K562 (cell line): ENCODE measurements around the gene NT5C. TPM values are rescaled to one million over a fixed set of nuclear protein-coding genes. Genes with fewer than 3 reads are reported as not detected.

Experiments used
- CHCHD3 ChIP-seq: fragments of 250-450 bp; sonication (Bioruptor Pico); IDR thresholded peaks from 2 replicates; pipeline ENCODE4 v2.1.2; 2022; ENCODE audit warnings: mild to moderate bottlenecking
- CREBBP ChIP-seq: IDR thresholded peaks from one replicate; pipeline ENCODE4 v1.6.1; 2012; ENCODE audit warnings: low read depth, mild to moderate bottlenecking, control low read depth, inconsistent platforms, low read length
- CXXC5 ChIP-seq: fragments of 250-450 bp; sonication (Bioruptor Pico); IDR thresholded peaks from 2 replicates; pipeline ENCODE4 v1.8.0; 2022; ENCODE audit warnings: inconsistent platforms, mild to moderate bottlenecking, moderate library complexity
- DACH1 ChIP-seq: fragments of 450-650 bp; IDR thresholded peaks from 2 replicates; pipeline ENCODE4 v1.6.1; 2018; ENCODE audit not compliant: partially characterized antibody
- DPF2 ChIP-seq: fragments of 450-650 bp; IDR thresholded peaks from 2 replicates; pipeline ENCODE4 v1.6.1; 2016
- GABPB1 ChIP-seq: sonication (generic); formaldehyde crosslinking; IDR thresholded peaks from 2 replicates; pipeline ENCODE4 v1.8.0; 2022; ENCODE audit warnings: mild to moderate bottlenecking, missing genetic modification reagents
- HMGN3 ChIP-seq: IDR thresholded peaks from 2 replicates; pipeline ENCODE4 v1.6.1; 2011; ENCODE audit warnings: borderline replicate concordance, low read depth, mild to moderate bottlenecking, mixed read lengths, low read length; ENCODE audit not compliant: insufficient read length; ENCODE audit errors: extremely low read depth
- L3MBTL2 ChIP-seq: fragments of 450-650 bp; IDR thresholded peaks from 2 replicates; pipeline ENCODE4 v1.6.1; 2016; ENCODE audit warnings: mild to moderate bottlenecking, moderate library complexity
- MAZ ChIP-seq, 2 experiments: fragments of 450-650 bp in 1 of 2; sonication (generic) in 1 of 2; formaldehyde crosslinking; IDR thresholded peaks in 1 of 2; conservative IDR thresholded peaks in 1 of 2; 2 replicates each; pipeline versions ENCODE4 v1.4.0 to v1.5.0; 2020; ENCODE audit warnings: mild to moderate bottlenecking in 1 of 2, missing genetic modification reagents in 1 of 2
- NCOA1 ChIP-seq: fragments of 450-650 bp; IDR thresholded peaks from 2 replicates; pipeline ENCODE4 v1.6.1; 2016; ENCODE audit warnings: low read depth
- NCOA6 ChIP-seq: fragments of 450-650 bp; IDR thresholded peaks from 2 replicates; pipeline ENCODE4 v1.6.1; 2017; ENCODE audit warnings: mild to moderate bottlenecking
- NFE2 ChIP-seq: IDR thresholded peaks from 2 replicates; pipeline ENCODE4 v1.6.1; 2014; ENCODE audit warnings: antibody characterized with exemption, low read depth
- NFRKB ChIP-seq: fragments of 450-650 bp; IDR thresholded peaks from 2 replicates; pipeline ENCODE4 v1.6.1; 2016; ENCODE audit warnings: low read depth
- RAD21 ChIP-seq, 2 experiments: fragments of 250-450 bp in 1 of 2; fragments of 450-650 bp in 1 of 2; sonication (Bioruptor Pico) in 1 of 2; formaldehyde crosslinking in 1 of 2; IDR thresholded peaks in 1 of 2; conservative IDR thresholded peaks in 1 of 2; 2 replicates each; pipeline versions ENCODE4 v1.4.0 to v1.8.0; 2020 to 2022; ENCODE audit warnings: mild to moderate bottlenecking in 2 of 2, moderate library complexity in 1 of 2
- SMAD1 ChIP-seq: fragments of 150-350 bp; IDR thresholded peaks from 2 replicates; pipeline ENCODE4 v1.6.1; 2014; ENCODE audit warnings: low read length, low read depth; ENCODE audit not compliant: partially characterized antibody
- ZNF644 ChIP-seq: fragments of 200-800 bp; sonication (Bioruptor generic); IDR thresholded peaks from 2 replicates; pipeline ENCODE4 v1.6.1; 2016; ENCODE audit warnings: low read depth, missing genetic modification characterization, missing compliant biosample characterization
- polyA plus RNA-seq, 8 experiments: library from polyadenylated mRNA; depleted of rRNA in 4 of 8; stranded (reverse) in 5 of 8; unstranded in 3 of 8; fragments of >200 nt; fragmentation: Nextera tagmentation in 2 of 8; fragmentation: Illumina TruSeq in 1 of 8; extraction: Ambion mirVana in 2 of 8; extraction: Trizol in 1 of 8; gene quantifications; 2 replicates each; pipeline versions ENCODE4 v1.2.1 to v1.2.3, GENCODE V29; 2011 to 2014; ENCODE audit warnings: inconsistent platforms in 1 of 8, missing spikeins in 1 of 8
- total RNA-seq, 7 experiments: library from RNA; depleted of rRNA in 6 of 7; stranded (reverse); fragments of >200 nt in 6 of 7; fragmentation: Illumina TruSeq in 2 of 7; extraction: Trizol in 2 of 7; gene quantifications; 2 replicates each; pipeline versions ENCODE4 v1.2.1 to v1.2.3, GENCODE V29; 2011 to 2021; ENCODE audit warnings: low replicate concordance in 1 of 7
- TF ChIP-seq, protein P1 (sequence below), 2 experiments: fragments of 450-650 bp; IDR thresholded peaks; 2 replicates each; pipeline ENCODE4 v1.6.1; 2016; ENCODE audit warnings: mild to moderate bottlenecking in 2 of 2, borderline replicate concordance in 1 of 2, low read depth in 1 of 2, moderate library complexity in 1 of 2
- TF ChIP-seq, protein P2 (sequence below): fragments of 250-450 bp; sonication (Bioruptor Pico); IDR thresholded peaks from 2 replicates; pipeline ENCODE4 v1.5.0; 2021
- TF ChIP-seq, protein P3 (sequence below): IDR thresholded peaks from 2 replicates; pipeline ENCODE4 v1.6.1; 2011; ENCODE audit not compliant: insufficient read length; ENCODE audit errors: extremely low read depth

NT5C gene
- total and polyA plus RNA-seq, 9 of the 15 experiments (the other 6 are each of a cell fraction or from before 2014, with no cell fraction given): 2.9 to 205 (median 45.0) TPM

DNA sequence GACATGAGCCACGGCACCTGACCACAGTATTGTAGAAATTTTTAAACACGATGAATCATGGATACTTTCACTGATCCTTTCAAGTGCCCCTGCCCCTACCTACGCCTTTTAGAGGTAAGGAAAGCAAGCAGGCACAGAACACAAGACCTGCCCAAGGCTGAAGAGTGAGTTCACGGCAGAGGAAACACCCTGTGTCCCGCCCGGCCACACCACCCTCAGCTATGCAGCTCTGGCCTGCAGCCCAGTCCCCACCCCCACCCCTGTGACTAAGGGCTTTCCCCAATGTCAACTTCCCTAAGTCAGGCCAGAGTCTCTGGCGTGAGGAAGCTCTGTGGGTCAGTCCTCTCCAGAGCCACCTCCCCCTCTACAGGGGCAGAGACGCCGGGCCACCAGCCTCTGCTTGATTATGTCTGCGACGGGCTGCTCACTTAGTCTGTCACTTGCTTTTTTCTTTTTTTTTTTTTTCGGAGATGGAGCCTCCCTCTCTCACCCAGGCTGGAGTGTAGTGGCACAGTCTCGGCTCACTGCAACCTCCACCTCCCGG is 35.4 kb downstream of the NT5C start (continued):
- TF ChIP-seq, protein P1, sequence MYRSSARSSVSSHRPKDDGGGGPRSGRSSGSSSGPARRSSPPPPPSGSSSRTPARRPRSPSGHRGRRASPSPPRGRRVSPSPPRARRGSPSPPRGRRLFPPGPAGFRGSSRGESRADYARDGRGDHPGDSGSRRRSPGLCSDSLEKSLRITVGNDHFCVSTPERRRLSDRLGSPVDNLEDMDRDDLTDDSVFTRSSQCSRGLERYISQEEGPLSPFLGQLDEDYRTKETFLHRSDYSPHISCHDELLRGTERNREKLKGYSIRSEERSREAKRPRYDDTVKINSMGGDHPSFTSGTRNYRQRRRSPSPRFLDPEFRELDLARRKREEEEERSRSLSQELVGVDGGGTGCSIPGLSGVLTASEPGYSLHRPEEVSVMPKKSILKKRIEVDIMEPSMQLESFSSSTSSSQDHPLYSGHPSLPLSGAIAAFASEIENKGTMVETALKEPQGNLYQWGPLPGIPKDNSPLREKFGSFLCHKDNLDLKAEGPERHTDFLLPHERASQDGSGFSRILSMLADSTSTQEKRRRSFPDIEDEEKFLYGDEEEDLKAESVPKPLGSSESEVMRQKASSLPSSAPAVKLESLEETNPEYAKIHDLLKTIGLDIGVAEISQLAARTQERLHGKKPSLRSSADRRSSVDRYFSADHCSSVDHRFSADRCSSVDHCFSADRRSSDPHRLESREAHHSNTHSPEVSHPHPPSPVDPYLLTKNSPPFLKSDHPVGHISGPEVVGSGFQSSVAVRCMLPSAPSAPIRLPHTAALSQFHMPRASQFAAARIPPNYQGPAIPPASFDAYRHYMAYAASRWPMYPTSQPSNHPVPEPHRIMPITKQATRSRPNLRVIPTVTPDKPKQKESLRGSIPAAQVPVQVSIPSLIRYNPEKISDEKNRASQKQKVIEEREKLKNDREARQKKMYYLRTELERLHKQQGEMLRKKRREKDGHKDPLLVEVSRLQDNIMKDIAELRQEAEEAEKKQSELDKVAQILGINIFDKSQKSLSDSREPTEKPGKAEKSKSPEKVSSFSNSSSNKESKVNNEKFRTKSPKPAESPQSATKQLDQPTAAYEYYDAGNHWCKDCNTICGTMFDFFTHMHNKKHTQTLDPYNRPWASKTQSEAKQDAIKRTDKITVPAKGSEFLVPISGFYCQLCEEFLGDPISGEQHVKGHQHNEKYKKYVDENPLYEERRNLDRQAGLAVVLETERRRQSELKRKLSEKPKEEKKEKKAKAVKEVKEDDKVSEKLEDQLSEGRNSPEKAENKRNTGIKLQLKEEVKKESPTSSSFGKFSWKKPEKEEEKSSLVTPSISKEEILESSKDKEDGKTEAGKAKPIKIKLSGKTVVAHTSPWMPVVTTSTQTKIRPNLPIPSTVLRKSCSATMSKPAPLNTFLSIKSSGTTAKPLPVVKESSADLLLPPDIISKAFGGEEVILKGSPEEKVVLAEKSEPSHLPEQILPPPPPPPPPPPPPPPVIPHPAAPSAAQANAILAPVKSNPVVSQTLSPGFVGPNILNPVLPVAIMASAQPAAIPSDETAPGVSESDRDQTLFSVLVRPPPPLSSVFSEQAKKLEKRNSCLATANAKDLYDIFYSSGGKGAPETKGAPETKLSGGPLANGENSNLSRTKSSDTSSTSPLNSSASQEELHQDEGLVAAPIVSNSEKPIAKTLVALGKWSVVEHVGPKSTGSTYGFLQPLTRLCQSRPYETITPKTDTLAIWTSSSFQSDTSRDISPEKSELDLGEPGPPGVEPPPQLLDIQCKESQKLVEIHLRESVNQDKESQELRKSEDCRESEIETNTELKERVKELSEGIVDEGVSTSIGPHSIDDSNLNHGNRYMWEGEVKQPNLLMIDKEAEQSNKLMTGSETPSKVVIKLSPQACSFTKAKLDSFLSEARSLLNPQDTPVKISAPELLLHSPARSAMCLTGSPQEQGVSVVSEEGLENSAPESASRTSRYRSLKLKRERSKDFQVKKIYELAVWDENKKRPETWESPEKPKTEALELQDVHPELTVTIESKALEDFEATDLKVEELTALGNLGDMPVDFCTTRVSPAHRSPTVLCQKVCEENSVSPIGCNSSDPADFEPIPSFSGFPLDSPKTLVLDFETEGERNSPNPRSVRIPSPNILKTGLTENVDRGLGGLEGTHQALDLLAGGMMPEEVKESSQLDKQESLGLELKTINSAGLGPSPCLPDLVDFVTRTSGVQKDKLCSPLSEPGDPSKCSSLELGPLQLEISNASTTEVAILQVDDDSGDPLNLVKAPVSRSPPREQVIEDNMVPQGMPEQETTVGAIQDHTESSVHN (IDR thresholded peaks at IDR 0.05; ENCODE audit: borderline replicate concordance in 1 of 2, low read depth in 1 of 2): peak in 1 of 2 experiments; percentile 68; a peak in 1 of 4 replicates
- peak; percentile 98 for TF ChIP-seq NFE2
- TF ChIP-seq, protein P2, sequence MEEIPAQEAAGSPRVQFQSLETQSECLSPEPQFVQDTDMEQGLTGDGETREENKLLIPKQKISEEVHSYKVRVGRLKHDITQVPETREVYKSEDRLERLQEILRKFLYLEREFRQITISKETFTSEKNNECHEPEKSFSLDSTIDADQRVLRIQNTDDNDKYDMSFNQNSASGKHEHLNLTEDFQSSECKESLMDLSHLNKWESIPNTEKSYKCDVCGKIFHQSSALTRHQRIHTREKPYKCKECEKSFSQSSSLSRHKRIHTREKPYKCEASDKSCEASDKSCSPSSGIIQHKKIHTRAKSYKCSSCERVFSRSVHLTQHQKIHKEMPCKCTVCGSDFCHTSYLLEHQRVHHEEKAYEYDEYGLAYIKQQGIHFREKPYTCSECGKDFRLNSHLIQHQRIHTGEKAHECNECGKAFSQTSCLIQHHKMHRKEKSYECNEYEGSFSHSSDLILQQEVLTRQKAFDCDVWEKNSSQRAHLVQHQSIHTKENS: no peak
- TF ChIP-seq CREBBP: no peak
- peak; percentile 71 for TF ChIP-seq SMAD1
- TF ChIP-seq GABPB1 (CRISPR knock-in tag): 0 out of 2 replicates have a peak, but pooled peaks have one; percentile 36
- peak; percentile 66 for TF ChIP-seq HMGN3
- TF ChIP-seq NFRKB: peak; percentile 50; the same call in 1 of the 2 replicates
- no peak for TF ChIP-seq NCOA6
- TF ChIP-seq ZNF644 (tag): peak; percentile 72
- TF ChIP-seq MAZ (CRISPR knock-in tag; conservative IDR thresholded peaks at IDR 0.05 in 1 of 2, IDR thresholded peaks at IDR 0.05 in 1 of 2): peak; percentile 71 to 84; a peak in 3 of 4 replicates
- peak; percentile 62; the same call in 1 of the 2 replicates for TF ChIP-seq CXXC5 (CRISPR knock-in tag)
- peak; percentile 56 for TF ChIP-seq L3MBTL2
- no peak for TF ChIP-seq CHCHD3 (CRISPR knock-in tag)
- TF ChIP-seq, protein P3, sequence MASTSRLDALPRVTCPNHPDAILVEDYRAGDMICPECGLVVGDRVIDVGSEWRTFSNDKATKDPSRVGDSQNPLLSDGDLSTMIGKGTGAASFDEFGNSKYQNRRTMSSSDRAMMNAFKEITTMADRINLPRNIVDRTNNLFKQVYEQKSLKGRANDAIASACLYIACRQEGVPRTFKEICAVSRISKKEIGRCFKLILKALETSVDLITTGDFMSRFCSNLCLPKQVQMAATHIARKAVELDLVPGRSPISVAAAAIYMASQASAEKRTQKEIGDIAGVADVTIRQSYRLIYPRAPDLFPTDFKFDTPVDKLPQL: no peak
- peak; percentile 47; the same call in 1 of the 2 replicates for TF ChIP-seq NCOA1
- peak in 1 of 2 experiments; percentile 41; a peak in 2 of 4 replicates for TF ChIP-seq RAD21 (CRISPR knock-in tag; conservative IDR thresholded peaks at IDR 0.05 in 1 of 2, IDR thresholded peaks at IDR 0.05 in 1 of 2)
- peak; percentile 90 for TF ChIP-seq DPF2
- no peak for TF ChIP-seq DACH1
